Spleen (tissue), 11 donors: ENCODE results near the gene TRPM1. TPM values are rescaled to one million over a fixed set of nuclear protein-coding genes. Genes with fewer than 3 reads are reported as not detected.

Source experiments
- DNase-seq: peaks from one replicate; pipeline ENCODE4 v3.0.0-alpha.2; 2020
- H3K27ac ChIP-seq, 8 donors: fragments of 200-600 bp; sonication (generic) in 7 of 8; 1 replicate in 4 of 8; 2 replicates in 4 of 8; pipeline versions ENCODE4 v1.5.0 to v1.8.0; 2016 to 2021; ENCODE audit warnings: inconsistent platforms in 4 of 8, mild to moderate bottlenecking in 4 of 8, moderate library complexity in 1 of 8
- H3K27me3 ChIP-seq, 7 donors: fragments of 200-600 bp; sonication (generic) in 6 of 7; replicated peaks in 1 of 7; 1 replicate in 4 of 7; 2 replicates in 3 of 7; pipeline versions ENCODE4 v1.5.0 to v1.8.0; 2016 to 2021; ENCODE audit warnings: inconsistent platforms in 3 of 7, mild to moderate bottlenecking in 1 of 7
- H3K36me3 ChIP-seq, 6 donors: fragments of 200-600 bp; sonication (generic) in 5 of 6; 1 replicate in 4 of 6; 2 replicates in 2 of 6; pipeline versions ENCODE4 v1.5.0 to v1.8.0; 2016 to 2021; ENCODE audit warnings: inconsistent platforms in 2 of 6
- H3K4me1 ChIP-seq, 6 donors: fragments of 200-600 bp; sonication (generic) in 5 of 6; 1 replicate in 3 of 6; 2 replicates in 3 of 6; pipeline versions ENCODE4 v1.5.0 to v1.8.0; 2016 to 2021; ENCODE audit warnings: inconsistent platforms in 3 of 6
- H3K4me3 ChIP-seq, 8 donors: fragments of 200-600 bp; sonication (generic) in 7 of 8; 1 replicate in 4 of 8; 2 replicates in 4 of 8; pipeline versions ENCODE4 v1.5.0 to v1.8.0; 2016 to 2021; ENCODE audit warnings: inconsistent platforms in 4 of 8, mild to moderate bottlenecking in 4 of 8, moderate library complexity in 2 of 8
- H3K9me3 ChIP-seq, 8 donors: fragments of 200-600 bp; sonication (generic) in 7 of 8; 1 replicate in 4 of 8; 2 replicates in 4 of 8; pipeline versions ENCODE4 v1.5.0 to v1.8.0; 2016 to 2021; ENCODE audit warnings: inconsistent platforms in 4 of 8
- POLR2A ChIP-seq, 3 donors: fragments of 450-650 bp; IDR thresholded peaks; one replicate each; pipeline ENCODE4 v1.5.1; 2017; ENCODE audit warnings: antibody characterized with exemption in 3 of 3, mild to moderate bottlenecking in 1 of 3
- POLR2AphosphoS5 ChIP-seq, 3 donors: sonication (generic); formaldehyde crosslinking; IDR thresholded peaks; one replicate each; pipeline ENCODE4 v1.5.1; 2017; ENCODE audit warnings: antibody characterized with exemption in 3 of 3
- WGBS, 5 donors: extraction: QIAGEN DNeasy Blood & Tissue Kit in 3 of 5; methylation state at CpG; one replicate each; pipeline versions ENCODE4 v1.1.5 to v1.1.7; 2013 to 2018; 5-methylcytosine and 5-hydroxymethylcytosine counted together
- intact Hi-C: fragments of 100-400 bp; cut with DNase I; formaldehyde crosslinking; loops from one replicate; pipeline ENCODE4 v1.15.0; 2023; ENCODE audit warnings: low total_unique reads
- polyA plus RNA-seq, 3 donors: library from polyadenylated mRNA; stranded (reverse); fragments of 200-250 nt; gene quantifications; one replicate each; pipeline ENCODE4 v1.2.1, GENCODE V29; 2013
- total RNA-seq, 7 donors: library from RNA; depleted of rRNA in 3 of 7; stranded (reverse); fragments of >200 nt in 3 of 7; fragmentation: NEBNext Ultra II Directional in 4 of 7; extraction: Animal tissue kit (Norgen Biotek cat#: 25700) in 4 of 7; gene quantifications; one replicate each; pipeline versions ENCODE4 v1.1.0 to v1.2.1, GENCODE V29; 2016 to 2021
- TF ChIP-seq, protein P1 (sequence below), 11 experiments: fragments of 200-600 bp in 7 of 11; fragments of 450-650 bp in 4 of 11; sonication (generic) in 4 of 11; IDR thresholded peaks in 8 of 11; conservative IDR thresholded peaks in 3 of 11; 1 replicate in 7 of 11; 2 replicates in 4 of 11; pipeline versions ENCODE4 v1.4.0 to v1.8.0; 2016 to 2021; ENCODE audit warnings: antibody characterized with exemption in 11 of 11, inconsistent platforms in 4 of 11, mild to moderate bottlenecking in 1 of 11
- donor health status: healthy with polysubstance abuse.
- donor health status: DM: no; HTN: no; CAD: no; lungs with moderate emphysema.
- donor health status: DM: no; HTN: no; CAD: no.
- donor health status: Bipolar disorder and iron deficiency.
- donor health status: healthy.
- donor health status: DM: no; HTN: no; CAD: no.
- donor health status: DM: yes; HTN: yes; CAD: no.

TRPM1 gene
- total and polyA plus RNA-seq, 10 donors: 0.06 to 0.42 TPM; not detected in 8

DNA sequence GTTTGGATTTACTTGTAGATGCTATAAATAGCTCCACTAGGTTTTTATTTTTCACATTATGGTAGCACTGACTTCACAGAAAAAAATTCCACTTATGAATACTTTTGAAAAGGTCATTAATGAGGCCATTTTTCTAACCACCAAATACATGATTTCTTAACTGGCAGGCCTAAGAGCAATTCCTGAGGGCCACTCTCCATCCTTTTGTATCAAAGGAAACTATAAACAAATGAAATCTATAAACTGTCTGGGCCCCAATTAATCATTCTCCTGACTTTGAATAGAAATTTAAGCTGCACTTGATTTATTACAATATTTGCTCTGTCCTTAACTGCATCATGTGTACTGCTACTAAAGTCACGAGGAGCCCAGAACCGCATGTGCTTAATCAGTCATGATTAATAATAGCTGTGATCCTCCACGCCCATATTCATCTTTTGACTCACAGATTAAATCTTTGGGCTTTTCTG, 85.0 kb downstream of the TRPM1 start:
- Histone ChIP-seq H3K9me3 (peaks cover 0 to 20% (median 18%) of the 10 kb centered on the region in 8 donors), H3K36me3 (no peaks in the 10 kb centered on the region), H3K4me1 (peaks cover 0 to 35% (median 9%) of the 10 kb centered on the region in 6 donors), H3K27ac (no peak overlapping the region), H3K4me3 (no peak overlapping the region), H3K27me3 (no peaks in the 10 kb centered on the region)
- TF ChIP-seq, protein P1, sequence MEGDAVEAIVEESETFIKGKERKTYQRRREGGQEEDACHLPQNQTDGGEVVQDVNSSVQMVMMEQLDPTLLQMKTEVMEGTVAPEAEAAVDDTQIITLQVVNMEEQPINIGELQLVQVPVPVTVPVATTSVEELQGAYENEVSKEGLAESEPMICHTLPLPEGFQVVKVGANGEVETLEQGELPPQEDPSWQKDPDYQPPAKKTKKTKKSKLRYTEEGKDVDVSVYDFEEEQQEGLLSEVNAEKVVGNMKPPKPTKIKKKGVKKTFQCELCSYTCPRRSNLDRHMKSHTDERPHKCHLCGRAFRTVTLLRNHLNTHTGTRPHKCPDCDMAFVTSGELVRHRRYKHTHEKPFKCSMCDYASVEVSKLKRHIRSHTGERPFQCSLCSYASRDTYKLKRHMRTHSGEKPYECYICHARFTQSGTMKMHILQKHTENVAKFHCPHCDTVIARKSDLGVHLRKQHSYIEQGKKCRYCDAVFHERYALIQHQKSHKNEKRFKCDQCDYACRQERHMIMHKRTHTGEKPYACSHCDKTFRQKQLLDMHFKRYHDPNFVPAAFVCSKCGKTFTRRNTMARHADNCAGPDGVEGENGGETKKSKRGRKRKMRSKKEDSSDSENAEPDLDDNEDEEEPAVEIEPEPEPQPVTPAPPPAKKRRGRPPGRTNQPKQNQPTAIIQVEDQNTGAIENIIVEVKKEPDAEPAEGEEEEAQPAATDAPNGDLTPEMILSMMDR (IDR thresholded peaks at IDR 0.05 in 8 of 11, conservative IDR thresholded peaks at IDR 0.05 in 3 of 11): no peak
- TF ChIP-seq POLR2A (IDR thresholded peaks at IDR 0.05) (no peak), POLR2AphosphoS5 (IDR thresholded peaks at IDR 0.05) (no peak)
- no peak for DNase-seq
- WGBS, 5 donors: 76 to 86% (median 80%) methylated on average over 3 of the region's 3 CpGs
- intact Hi-C loops: no loop called here

GRCh38 chr15:31014608-31014925, 87.0 kb downstream of the TRPM1 start:
- Histone ChIP-seq H3K27me3 (no peaks in the 10 kb centered on the region), H3K4me3 (no peak overlapping the region), H3K9me3 (peaks cover 0 to 22% (median 18%) of the 10 kb centered on the region in 8 donors), H3K36me3 (no peaks in the 10 kb centered on the region), H3K4me1 (peaks cover 0 to 26% (median 9%) of the 10 kb centered on the region in 6 donors), H3K27ac (peak overlapping the region in 4 of 8 donors; percentile 34 to 71 (median 60))
- intact Hi-C loops: no loop called here
- TF ChIP-seq, protein P1 (IDR thresholded peaks at IDR 0.05 in 8 of 11, conservative IDR thresholded peaks at IDR 0.05 in 3 of 11): no peak
- TF ChIP-seq POLR2A (IDR thresholded peaks at IDR 0.05) (no peak), POLR2AphosphoS5 (IDR thresholded peaks at IDR 0.05) (no peak)
- WGBS, 5 donors: 21 to 69% (median 52%) methylated on average over 2 of the region's 2 CpGs
- no peak for DNase-seq

DNA sequence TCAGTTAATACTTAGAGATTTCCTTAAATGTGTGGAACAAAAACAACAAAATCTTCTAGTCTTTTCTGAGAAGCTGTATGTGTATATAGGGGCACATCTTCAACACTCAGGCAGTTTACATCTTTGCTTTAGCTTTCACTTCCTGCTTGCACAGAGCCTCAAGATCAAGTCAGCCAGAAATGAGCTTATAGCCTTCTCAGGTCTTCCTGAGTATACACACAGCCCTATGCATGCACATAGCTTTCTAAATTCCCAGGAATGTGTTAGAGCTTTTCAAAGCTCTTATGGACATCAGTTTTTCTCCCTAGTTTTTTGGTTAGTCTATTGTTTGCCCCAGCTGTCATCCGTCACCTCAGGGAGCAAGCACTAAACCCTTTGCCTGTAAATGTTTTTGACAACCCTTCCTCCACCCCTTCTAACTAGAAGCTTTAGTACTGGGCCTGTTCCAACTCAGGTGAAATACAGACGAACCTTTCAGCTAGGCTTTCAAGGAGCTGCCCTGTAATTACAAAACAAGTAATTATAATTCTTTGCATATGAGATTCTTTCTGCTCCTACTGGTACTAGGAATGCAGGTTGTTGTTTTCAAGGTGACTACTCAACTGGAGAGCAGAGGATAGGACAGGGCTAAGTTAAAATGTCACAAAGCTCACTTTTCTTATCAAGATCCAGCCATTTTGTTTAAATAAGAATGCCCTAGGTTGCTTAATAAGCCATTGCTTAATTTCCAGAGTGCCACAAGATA, 87.5 kb downstream of the TRPM1 start:
- no peaks in the 10 kb centered on the region for H3K36me3 ChIP-seq
- no peak for DNase-seq
- intact Hi-C loops: no loop called here
- TF ChIP-seq, protein P1 (IDR thresholded peaks at IDR 0.05 in 8 of 11, conservative IDR thresholded peaks at IDR 0.05 in 3 of 11): no peak
- TF ChIP-seq POLR2AphosphoS5 (IDR thresholded peaks at IDR 0.05) (no peak), POLR2A (IDR thresholded peaks at IDR 0.05) (no peak)
- 47 to 68% (median 58%) methylated on average over 2 of the region's 2 CpGs for WGBS, 5 donors
- peaks cover 0 to 22% (median 18%) of the 10 kb centered on the region in 8 donors for H3K9me3 ChIP-seq
- peak overlapping the region in 6 of 8 donors; percentile 14 to 71 (median 53) for H3K27ac ChIP-seq
- no peak overlapping the region for H3K4me3 ChIP-seq
- peaks cover 0 to 29% (median 9%) of the 10 kb centered on the region in 6 donors for H3K4me1 ChIP-seq
- H3K27me3 ChIP-seq: no peaks in the 10 kb centered on the region

GRCh38 chr15:31012455-31012854, 89.1 kb downstream of the TRPM1 start:
- intact Hi-C loops: no loop called here
- H3K4me3 ChIP-seq: no peak overlapping the region
- H3K27ac ChIP-seq: no peak overlapping the region
- H3K4me1 ChIP-seq: peaks cover 0 to 31% (median 9%) of the 10 kb centered on the region in 6 donors
- no peak for DNase-seq
- 88 to 96% (median 91%) methylated on average over 2 of the region's 2 CpGs for WGBS, 5 donors
- peaks cover 0 to 22% (median 18%) of the 10 kb centered on the region in 8 donors for H3K9me3 ChIP-seq
- no peaks in the 10 kb centered on the region for H3K36me3 ChIP-seq
- TF ChIP-seq, protein P1 (IDR thresholded peaks at IDR 0.05 in 8 of 11, conservative IDR thresholded peaks at IDR 0.05 in 3 of 11): no peak
- no peak for TF ChIP-seq POLR2AphosphoS5 (IDR thresholded peaks at IDR 0.05)
- no peak for TF ChIP-seq POLR2A (IDR thresholded peaks at IDR 0.05)
- H3K27me3 ChIP-seq: no peaks in the 10 kb centered on the region
